Prostate gland (tissue), 2 donors: Measurements from ENCODE around the gene FAM216B.

Experiments used
- CTCF ChIP-seq, 4 experiments: fragments of 200-600 bp in 2 of 4; fragments of 450-650 bp in 2 of 4; sonication (generic) in 2 of 4; IDR thresholded peaks; 1 replicate in 3 of 4; 2 replicates in 1 of 4; pipeline ENCODE4 v1.5.1; 2016 to 2019; ENCODE audit warnings: antibody characterized with exemption in 4 of 4, mild to moderate bottlenecking in 2 of 4, moderate library complexity in 2 of 4
- POLR2A ChIP-seq: fragments of 450-650 bp; IDR thresholded peaks from one replicate; pipeline ENCODE4 v1.6.1; 2016; ENCODE audit warnings: antibody characterized with exemption, mild to moderate bottlenecking

- TF ChIP-seq CTCF (IDR thresholded peaks at IDR 0.05) (no peak), POLR2A (no peak)
These were observed 3.9 kb upstream of the FAM216B start for GRCh38 chr13:42777467-42777866.
